NCI-H187 (cell line): ENCODE measurements around the gene BIRC3.
"Not testable (repeated sequence)": the region's sequence is repeated elsewhere in the genome, so short reads cannot be mapped to it uniquely, and the experiment has no call there.

Experiments
- DNase-seq, 2 experiments: peaks; one replicate each; lab custom pipeline; 2025; lab: John Stamatoyannopoulos, UW

BIRC3 gene

DNA sequence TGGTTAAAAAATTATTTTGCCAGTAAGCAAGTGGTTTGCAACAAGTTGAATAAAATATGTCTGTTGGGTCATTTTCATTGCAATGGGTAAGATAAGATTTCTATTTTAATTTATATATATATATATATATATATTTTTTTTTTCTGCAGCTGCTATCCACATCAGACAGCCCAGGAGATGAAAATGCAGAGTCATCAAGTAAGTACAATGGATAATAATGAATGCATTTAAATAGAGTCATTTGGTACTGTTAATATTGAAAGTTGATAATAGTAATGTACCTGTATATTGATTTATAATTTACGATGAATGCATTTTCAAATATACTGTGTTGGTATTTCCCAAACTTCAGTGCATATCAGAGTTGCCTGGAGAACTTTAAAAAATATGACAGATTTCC is 11.5 kb downstream of the BIRC3 start:
- no peak for DNase-seq

DNA sequence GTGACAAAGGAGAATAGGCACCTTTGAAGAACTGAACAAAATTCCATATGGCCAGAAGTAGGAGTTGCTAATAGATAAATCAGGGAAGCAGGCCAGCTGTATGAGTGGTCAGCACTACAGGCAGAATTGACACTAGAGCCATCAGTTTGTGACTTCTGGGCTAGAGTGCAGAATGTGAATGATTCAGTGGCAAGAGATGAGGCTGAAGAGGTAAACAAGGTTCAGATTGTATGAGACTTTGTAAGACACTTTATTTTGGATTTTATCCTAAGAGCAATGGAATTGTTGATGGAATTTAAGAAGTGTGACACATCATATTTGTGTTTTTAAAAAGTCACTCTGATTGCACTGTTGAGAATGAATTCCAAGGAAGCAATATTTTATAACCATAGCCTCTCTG is 12.9 kb downstream of the BIRC3 start:
- no peak for DNase-seq

DNA sequence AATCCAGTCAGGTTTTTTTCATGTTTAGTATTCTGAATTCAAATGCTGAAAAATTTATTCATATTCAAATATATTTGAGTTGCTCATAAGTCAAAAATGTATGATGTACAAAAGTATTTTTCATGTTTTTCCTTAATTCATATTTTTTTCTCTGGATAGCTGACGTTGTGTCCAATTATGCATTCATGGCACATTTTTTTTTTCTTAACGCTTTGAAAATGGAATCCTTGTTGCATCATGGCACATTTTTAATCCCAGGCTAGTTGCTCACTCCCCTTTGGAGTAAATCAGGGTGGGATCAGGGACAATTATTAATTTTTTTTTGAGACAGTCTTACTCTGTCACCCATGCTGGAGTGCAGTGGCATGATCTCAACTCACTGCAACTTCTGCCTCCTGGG is 14.1 kb downstream of the BIRC3 start:
- DNase-seq: no peak

DNA sequence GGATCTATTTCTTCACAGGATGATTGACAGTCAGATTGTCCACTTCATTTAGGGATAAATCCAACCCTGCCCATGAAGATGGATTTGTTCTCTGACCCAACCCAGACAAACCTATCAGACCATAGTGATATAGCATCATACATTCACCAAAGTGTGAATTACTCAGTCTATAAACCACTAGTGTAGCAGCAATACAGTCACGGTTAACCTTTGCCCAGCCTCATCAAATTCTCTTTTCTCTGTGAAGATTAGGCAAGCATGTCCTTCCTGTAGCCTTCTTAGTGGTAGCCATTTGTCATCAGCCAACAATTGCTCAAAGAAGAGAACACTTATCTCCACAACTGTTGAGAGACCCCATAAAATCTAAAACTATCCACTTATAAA is 15.3 kb downstream of the BIRC3 start:
- DNase-seq: no peak

DNA sequence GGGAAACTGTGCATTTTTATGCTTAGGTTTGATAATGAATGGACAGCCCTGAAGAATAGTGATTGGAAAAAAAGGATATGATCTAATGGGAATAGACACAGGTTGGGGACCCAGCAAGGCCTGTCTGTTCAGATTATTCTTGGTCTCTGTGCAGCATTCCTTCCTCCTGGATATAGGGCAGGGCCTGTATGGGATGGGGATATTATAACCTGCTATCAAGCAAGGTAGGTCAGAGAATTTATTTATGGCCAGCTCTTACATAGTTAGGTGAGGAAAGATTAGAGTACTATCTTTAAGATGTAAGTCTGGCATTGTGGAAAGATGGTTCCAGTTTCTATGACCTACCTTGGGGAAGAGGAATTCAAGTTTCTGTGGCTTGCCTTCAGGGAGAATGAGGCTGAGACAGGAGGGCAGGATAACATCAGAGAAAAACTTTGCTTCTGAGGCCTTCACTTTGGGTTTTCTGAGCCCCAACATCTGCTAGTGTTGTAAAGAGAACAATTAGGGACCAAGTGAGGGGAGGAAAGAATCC is 21.3 kb downstream of the BIRC3 start:
- no peak for DNase-seq

DNA sequence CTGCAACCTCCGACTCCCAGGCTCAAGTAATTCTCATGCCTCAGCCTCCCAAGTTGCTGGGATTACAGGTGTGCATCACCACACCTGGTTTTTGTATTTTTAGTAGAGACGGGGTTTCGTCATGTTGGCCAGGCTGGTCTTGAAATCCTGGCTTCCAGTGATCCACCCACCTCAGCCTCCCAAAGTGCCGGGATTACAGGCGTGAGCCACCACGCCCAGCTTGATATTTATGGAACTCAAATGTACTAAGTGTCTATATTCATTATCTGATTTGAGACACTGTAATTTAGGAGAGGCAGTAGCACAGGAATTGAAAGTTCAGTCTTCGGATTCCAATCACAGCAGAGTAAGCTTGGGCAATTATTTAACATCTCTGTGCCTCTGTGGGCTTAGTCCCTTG is 24.0 kb downstream of the BIRC3 start:
- not testable (repeated sequence) for DNase-seq

DNA sequence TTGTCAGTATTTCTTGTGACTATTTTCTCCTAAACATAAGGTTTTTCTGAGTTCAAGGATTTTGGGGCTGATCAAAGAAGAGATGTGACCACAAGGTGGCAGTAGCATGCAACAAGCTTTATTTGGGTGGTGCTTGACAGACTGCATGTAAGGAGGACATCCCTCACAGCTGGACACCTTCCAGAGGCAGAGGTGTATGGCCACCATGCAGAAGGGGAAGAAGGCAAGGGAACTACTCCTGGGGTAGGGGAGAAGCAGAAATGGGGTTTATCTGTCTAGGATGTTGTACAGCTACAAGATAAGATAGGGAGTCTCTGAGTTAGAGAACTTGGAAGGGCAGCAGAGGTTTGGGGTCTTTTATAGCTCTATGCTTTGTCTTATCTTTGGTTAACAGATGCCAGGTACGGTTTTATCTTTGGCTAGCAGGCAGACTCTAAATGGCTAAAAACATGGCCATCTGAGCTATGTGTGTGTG is 24.6 kb downstream of the BIRC3 start:
- DNase-seq: peak; percentile 39 to 49

DNA sequence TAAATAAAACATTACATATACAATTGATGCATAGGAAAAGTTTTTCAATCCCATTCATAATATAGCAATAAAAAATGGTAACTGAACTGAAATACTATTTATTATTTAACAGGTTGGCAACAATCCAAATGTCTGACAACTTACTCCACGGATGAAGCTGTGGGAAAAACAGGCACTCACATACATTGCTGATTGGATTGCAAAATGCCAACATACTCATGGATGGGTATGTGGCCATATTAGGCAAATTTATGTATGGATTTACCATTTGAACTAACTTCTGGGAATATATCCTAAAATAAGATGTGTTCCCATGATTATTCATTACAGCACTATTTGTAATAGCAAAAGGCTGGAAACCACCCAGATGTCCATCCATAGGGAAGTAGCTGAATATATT is 26.5 kb downstream of the BIRC3 start:
- DNase-seq: no peak

DNA sequence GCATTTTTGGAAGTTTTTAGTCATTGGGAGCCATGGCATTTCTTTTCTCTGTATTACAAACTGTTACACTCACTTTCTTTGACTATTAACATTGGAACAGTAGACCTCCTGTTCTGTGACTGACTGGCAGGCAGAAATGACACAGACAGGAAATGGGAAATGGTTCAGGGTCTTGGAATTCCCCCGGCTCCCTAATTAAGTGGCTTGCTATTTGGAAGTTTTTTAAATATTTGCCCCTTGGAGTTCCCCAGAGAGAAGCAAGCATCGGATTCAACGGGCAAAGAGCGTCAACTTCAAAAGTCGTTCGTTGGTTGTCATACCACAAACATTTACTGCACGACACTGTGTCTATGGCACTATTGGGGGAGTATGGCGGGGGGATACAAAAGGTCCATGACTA is 28.6 kb downstream of the BIRC3 start:
- no peak for DNase-seq

DNA sequence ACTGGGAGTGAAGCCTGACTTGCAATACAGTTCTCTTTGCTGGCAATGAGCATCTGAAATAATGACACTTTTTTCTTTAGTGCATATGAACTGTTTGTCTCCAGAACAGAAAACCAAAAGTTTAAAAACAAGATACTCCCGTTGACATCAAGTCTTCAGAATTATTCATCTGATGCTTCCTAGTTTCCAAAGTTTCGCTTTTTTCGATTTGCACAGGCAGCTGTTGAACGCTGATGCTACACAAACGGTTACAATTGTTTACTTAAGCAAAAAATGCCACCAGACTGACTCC is 29.1 kb downstream of the BIRC3 start:
- DNase-seq: no peak

DNA sequence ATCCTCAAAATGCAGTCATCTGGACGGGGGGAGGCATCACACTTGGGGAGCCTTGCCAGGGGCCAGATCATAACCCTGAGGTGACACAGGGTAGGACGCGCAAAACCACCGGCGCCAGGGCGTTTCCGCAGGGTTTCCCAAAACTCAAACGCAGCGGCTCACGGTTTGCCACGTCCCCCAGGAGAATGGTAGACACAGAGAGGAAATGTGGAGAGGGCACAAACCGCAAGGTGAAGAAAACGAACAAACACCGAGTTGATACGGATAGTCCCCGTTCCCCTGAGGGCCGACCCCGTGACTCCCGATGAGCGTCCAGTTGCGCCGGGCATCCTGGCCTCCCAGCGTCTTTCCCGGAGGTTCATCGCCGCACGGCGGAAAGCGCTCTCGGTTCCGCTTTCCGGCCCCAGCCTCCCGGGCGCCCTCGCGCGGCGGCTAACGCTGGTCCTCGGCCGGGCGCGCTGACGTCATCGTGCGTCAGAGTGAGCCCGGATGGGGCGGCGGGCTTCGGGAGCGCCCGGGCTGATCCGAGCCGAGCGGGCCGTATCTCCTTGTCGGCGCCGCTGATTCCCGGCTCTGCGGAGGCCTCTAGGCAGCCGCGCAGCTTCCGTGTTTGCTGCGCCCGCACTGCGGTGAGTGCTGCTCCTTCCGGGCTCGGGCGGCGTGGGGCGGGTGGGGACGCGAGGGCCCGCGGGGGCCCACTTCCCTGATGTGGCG is 29.6 kb downstream of the BIRC3 start, which contains the start of gene BIRC2:
BIRC2 (plus strand) TSS at position 467 of the 714 bp plus-strand sequence. CDS start 2,641 bp downstream, outside the sequence.
- DNase-seq: peak; percentile 82 to 89

DNA sequence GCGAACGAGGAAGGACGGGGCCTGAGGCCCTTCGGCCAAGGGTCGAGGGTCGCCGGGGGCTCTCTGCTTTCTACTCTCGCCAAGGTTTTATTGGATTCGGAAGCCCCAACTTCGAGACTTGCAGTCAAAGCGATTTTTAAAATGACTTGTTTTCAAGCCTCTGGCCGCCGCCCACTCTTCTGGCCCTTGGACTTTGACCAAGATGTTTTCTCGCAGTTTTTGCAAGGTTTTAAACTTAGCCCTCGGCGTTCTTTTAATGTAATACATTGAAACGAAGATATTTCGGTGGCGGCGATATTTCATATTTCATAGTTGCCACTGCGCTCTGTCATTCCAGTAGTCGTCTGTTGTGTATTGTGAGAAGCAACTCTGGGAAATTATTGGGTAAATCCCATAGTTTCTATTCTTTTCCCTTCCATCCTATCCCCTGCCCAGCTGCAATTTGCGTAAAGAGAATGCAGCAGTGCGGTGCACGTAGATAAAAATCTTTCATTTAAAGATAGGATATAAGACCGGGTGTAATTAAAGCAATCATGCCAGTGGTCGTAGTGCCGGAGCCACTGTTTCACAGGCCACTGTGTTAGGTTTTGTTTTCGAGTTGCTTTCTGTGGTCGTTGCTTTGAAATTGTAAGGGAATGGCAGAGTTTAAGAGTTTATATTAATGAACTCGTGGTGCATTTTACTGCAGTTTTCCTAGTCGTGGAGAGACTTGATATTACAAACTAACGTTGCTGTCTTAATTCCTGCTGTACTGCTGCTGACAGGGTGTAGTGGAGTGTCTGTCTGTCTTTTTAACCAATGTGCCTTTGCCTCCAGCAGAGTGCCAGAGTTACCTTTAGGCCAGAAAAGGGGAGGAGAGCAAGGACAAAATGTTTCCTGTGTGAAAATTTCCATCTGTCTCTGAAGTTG is 30.4 kb downstream of the BIRC3 start:
- no peak for DNase-seq

DNA sequence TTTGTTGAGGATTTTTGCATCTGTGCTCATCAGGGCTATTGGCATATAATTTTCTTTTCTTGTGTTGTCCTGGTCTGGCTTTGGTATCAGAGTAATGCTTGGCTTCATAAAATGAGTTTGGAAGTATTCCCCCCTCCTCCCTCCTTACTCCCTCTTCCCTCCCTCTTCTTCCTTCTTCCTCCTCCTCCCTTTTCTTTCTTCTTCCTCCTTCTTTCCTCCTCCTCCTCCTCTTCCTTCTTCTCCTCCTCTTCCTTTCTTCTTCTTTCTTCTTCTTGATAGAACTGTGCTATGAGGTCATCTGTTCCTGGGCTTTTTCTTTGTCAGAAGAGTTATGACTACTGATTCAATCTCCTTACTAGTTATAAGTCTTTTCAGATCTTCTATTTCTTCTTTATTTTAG is 39.8 kb downstream of the BIRC3 start:
- DNase-seq: no peak

DNA sequence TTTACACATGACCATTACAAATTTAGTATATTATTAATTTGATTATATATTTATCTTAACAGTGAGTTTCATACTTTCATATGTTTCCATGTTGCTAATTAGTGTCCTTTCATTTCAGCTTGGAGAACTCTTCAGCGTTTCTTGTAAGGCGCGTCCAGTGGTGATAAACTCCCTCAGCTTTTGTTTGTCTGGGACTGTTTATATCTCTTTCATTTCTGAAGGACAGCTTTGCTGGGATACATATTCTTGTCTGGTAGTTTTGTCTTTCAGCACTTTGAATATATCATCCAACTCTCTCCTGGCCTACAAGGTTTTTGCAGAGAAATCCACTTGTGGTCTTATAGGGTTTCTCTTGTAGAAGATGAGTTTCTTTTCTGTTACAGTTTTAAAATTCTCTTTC is 42.1 kb downstream of the BIRC3 start:
- DNase-seq: no peak

DNA sequence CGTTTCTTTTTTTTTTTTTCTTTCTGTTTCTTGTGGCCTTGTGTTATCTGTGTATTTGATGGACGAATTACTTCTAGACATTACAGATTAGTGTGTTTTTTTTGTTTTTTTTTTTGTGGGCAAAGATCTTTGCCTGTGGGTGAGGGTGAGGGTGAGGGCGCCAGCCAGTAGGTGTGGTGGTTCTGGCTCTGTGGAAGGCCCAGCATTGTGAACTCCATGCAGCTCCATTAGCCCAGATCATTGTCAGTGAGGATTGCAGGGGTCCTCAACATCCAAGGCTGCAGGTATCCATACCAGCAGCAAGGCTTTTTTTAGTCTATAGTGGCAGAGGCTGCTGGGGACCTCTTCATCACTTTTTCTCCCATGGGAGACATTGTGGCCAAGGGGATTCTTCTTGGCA is 43.4 kb downstream of the BIRC3 start:
- DNase-seq: no peak

DNA sequence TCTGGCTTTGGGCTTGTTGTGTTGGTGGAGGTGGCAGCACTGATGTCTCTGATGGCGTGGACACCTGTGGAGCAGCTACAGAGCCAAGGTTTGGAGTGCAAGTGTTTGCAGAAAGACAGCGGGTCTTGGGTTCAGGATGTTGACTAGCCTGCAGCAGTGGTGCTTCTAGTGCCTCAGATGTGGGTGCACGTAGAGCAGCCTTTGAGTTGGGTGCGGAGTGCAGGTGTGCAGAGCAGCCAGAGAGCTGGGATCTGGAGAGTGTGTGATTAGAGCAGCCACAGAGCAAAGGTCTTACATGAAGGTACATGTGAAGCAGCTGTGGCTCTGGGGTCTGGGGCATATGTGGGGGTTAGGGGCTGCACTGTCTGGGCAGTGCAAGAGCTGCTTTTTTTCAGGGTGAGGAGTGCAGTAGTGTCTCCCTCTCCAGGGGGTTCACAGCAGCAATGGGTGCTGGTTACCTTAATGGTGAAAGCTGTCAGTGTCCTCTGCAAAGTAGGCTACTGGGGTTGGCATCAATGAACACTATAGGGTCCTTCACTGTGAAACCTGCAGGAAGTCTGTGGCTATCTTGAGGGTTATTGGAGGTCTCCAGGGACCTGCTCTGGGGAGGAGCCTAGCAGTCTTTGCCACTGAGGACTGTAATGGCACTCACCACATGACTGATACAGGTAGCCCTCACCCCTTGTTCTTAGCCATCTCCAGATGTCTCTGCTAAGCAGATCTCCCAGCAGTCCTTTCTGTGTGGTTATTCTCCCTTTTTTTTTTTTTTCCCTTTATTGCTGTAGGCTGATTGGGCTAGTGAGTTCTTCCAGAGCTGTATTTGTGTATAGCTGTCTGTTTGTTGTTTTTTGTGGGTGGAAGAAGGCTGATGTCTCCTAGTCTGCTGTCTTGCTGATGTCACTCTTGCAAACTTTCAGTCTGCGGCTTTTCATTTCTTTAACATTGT is 44.1 kb downstream of the BIRC3 start:
- no peak for DNase-seq

DNA sequence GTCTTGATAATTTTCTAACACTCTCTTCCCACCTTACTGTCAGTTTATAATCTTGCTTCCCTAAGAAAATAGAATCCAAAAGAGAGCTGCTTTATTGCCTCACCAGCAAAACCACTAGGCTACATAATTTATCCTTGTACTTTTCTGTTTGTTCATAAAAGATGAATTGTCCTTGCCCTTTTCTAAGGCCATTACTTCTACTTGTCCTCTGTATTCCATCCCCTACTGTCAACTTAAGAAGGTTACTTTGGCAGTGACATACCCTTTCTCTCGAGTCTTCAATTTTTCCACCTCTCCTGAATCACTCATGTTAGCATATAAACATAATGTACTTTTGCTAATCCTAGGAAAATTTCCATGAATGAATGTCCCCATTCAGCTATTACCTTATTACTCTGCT is 47.7 kb downstream of the BIRC3 start:
- no peak for DNase-seq

DNA sequence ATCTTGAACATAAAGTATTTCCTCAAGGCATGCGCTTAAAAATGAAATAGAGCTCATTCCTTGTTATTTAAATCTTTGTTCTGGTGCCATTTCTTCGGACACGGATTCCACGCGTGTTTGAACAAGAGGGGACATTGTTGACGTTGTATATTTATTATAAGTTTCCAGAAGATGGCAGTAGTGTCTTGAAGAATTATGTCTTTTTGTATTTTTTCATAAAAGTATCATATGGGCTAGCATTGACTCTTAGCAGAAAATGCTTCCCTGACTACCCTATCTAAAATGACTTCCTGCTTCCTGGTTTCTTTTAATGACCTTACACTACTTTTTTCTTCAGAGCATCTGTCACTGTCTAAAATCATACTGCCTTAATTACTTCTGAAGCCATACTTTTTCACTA is 50.1 kb downstream of the BIRC3 start:
- DNase-seq: no peak

DNA sequence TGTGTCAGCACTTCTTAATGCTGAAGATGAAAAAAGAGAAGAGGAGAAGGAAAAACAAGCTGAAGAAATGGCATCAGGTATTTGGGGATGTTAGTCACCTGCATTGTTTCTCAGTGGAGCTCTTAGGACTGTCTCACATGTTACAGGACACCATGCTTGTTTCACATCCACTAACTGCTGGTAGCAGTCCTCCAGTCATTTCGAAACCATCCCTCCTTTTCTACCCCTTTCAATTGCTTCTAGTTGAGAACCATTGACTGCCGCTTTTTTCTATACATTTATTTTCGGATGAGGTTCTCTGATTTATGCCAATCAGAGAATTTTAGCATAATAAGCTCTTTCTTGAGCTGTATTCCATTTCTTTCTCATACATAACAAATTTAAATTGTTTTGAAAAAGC is 51.2 kb downstream of the BIRC3 start:
- DNase-seq: no peak

DNA sequence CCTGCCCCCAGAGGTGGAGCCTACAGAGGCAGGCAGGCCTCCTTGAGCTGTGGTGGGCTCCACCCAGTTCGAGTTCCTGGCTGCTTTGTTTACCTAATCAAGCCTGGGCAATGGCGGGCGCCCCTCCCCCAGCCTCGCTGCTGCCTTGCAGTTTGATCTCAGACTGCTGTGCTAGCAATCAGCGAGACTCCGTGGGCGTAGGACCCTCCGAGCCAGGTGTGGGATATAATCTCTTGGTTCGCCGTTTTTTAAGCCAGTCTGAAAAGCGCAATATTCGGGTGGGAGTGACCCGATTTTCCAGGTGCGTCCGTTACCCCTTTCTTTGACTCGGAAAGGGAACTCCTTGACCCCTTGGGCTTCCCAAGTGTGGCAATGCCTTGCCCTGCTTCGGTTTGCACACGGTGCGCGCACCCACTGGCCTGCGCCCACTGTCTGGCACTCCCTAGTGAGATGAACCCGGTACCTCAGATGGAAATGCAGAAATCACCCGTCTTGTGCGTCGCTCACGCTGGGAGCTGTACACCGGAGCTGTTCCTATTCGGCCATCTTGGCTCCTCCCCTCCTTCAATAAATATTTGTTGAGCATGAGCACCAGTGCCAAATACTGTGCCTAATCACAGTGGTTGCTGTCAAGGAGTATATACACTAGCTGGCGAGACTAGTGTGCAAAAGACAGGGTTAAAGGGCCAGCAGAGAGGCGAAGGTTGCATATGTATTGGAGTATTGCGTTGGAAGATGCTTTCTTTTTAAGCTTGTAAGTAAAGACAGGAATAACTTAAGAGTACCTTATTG is 57.5 kb downstream of the BIRC3 start:
- DNase-seq: not testable (repeated sequence)

DNA sequence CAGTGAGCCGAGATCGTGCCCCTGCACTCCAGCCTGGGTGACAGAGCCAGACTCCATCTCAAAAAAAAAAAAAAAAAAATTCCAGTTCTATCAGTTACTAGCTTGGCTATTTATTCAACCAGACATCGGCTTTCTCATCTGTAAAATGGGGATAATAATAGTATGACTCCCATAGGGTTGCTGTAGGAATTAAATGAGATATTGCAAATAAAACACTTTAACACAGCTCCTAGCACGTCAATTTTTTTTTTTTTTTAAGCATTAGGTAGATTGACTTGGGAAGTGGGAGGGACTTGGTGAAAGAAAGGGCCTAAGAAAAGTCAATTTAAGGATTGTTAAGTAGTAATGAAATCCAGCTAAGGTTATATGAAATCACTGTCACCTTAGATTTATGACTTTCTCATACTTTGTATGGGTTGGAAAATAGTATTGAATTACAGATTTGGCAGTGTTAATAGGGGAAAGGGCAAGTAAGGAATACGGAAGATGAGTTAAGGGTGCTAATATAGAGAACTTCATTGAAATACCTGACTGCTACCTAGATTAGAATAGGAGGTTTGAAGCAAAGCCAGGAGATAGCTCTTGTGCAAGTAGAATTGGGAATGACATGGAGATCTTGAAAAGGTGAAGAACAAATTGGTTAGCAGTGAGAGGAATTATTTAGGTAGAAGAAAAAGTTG is 58.6 kb downstream of the BIRC3 start:
- DNase-seq: no peak
